Endothelial cell of hepatic sinusoid (primary cell): Measurements from ENCODE around the gene SETBP1.

ENCODE experiments used
- in situ Hi-C: cut with HindIII; loops from 2 replicates; pipeline ENCODE4 v1.10.0; 2017; ENCODE audit warnings: low sequenced_read_pairs

Gene SETBP1

DNA sequence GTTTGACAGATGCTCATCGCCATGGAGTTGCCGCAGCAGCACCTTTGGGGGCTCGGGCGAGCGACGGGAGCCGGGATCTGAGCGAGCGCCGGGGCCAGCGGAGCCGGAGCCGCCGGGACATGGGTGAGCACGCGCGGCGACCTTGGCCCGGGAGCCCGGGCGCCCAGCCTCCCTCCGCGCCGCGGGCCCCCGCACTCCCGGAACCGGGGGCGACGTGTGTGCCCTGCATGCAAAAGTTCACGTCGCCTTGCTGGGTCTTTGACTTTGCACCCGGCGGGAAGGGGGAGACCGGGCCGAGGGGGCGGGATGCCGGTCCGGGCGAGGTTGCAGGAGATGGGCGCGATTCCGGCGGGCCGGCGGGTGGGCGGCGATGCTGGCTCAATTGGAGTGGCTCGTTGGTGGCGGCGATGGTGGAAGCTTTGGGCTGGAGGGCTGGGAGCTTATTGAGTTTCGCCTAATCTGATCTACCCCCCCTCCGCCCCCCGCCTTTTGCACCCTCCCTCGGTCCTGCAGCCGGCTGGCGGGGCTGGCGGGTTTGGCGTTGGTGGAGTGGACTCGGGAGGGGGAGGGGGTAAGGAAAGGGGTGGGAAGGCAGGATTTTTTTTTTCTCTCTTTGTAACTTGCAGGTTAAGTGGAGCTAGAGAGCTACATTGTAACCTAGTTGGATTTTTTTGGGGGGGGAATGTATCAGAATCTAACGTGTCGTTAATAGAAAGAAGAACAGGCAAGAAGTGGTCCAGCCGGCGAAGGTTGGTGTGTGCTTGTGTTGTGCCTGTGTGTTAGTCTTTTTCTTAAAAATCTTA is at the start of gene SETBP1:
TSS of gene SETBP1 (plus strand) at position 616 of the 803 bp plus-strand sequence. CDS start 20,459 bp downstream, outside the sequence.
- in situ Hi-C loops = loop anchor here (5.0 kb wide), 1 partner anchor 42 kb away; no protein-coding TSS in a partner anchor

GRCh38 chr18:44632469-44633145 is 48.1 kb upstream of the SETBP1 start:
- in situ Hi-C loops = no loop called here

- in situ Hi-C loops = no loop called here
These were observed 45.1 kb upstream of the SETBP1 start for GRCh38 chr18:44635546-44635945.

- in situ Hi-C loops = no loop called here
These were observed 44.4 kb upstream of the SETBP1 start for GRCh38 chr18:44636241-44636640.

- in situ Hi-C loops = no loop called here
These were observed 43.3 kb upstream of the SETBP1 start for GRCh38 chr18:44637210-44638033.

- in situ Hi-C loops = no loop called here
These were observed 42.6 kb upstream of the SETBP1 start for GRCh38 chr18:44638034-44638540.

GRCh38 chr18:44638811-44639210 is 41.9 kb upstream of the SETBP1 start:
- in situ Hi-C loops = no loop called here

DNA sequence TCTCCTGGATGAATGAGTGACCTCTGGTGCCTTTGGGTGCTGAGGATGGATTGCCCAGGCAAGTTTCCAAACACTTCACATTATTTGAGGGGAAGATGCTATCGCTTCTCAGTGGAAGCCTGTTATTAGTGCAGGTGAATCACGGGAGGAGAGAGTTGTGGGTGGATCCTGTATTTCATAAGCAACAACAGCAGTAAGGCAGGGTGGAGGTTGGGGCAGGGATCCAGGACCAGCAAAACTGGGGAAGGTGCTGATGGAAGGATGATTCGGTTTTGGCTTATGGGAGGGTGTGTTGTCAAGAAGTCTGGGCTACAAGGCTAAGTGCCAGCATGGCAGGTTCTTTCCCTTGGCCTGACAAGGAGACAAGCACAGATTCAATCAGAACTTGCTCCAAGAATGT is 37.7 kb upstream of the SETBP1 start:
- in situ Hi-C loops = no loop called here

DNA sequence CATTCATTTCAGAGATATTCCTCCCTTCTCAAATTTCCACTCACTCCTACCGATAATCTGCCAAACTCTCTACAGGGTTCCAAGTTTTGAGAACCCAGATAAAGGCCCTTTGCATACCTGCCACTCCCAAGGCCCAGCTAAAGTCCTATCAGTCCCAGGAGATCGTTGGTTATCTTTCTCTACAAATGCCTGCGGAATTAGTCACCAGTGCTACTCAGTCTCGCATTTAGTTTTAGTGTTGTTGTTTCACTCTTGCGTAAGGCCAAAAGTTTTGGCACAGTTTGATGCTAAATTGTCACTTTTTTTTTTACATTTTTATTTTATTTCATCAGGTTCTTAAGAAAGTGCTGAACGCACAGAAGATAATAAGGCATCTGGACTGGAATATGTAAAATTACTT is 29.2 kb upstream of the SETBP1 start:
- in situ Hi-C loops = loop anchor here (5.0 kb wide), 1 partner anchor 51 kb away; no protein-coding TSS in a partner anchor

GRCh38 chr18:44651918-44652572 is 28.6 kb upstream of the SETBP1 start:
- in situ Hi-C loops = loop anchor here (5.0 kb wide), 1 partner anchor 50 kb away; no protein-coding TSS in a partner anchor

DNA sequence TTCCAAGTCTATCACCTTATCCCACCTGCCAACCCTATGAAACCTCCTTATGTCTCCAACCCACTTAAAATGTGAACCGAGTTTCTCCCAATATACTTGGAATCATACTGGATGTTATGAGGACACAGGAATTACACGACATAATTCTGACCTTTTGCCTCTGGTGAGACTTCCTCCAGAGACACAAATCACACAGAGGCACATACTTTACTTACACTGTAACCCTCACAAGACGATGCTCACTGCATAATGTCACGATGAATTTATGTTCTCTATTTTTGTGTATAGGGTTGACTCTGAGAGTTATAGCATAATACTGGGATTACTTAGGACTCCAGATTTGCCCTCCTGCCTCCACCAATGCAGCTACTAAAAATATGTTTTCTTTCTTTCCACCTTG is 28.0 kb upstream of the SETBP1 start:
- in situ Hi-C loops = loop anchor here (5.0 kb wide), 1 partner anchor 50 kb away; no protein-coding TSS in a partner anchor

DNA sequence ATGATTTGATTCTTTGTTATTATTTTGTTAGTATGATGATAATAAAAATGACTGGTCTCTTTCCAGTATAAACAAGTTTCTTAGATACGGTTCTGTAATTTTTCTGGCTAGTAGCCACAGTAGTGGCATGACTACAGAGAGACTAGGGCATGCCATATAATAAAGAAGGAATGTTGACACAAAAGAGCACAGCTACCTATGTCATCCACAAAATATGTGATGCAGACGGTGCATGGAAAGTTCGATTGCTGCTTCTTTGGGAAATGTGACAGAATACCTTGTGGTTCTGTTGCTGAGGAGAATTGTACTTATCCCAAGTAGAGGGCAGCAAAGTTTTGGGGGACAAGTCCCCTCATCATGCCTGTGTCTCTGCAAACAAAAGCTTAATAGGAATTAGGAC is 26.1 kb upstream of the SETBP1 start:
- in situ Hi-C loops = loop anchor here (5.0 kb wide), 1 partner anchor 48 kb away; no protein-coding TSS in a partner anchor

- in situ Hi-C loops = no loop called here
These were observed 25.3 kb upstream of the SETBP1 start for GRCh38 chr18:44655435-44655834.

GRCh38 chr18:44659771-44660170 is 20.9 kb upstream of the SETBP1 start:
- in situ Hi-C loops = no loop called here

- in situ Hi-C loops = no loop called here
These were observed 12.3 kb upstream of the SETBP1 start for GRCh38 chr18:44668270-44668975.

DNA sequence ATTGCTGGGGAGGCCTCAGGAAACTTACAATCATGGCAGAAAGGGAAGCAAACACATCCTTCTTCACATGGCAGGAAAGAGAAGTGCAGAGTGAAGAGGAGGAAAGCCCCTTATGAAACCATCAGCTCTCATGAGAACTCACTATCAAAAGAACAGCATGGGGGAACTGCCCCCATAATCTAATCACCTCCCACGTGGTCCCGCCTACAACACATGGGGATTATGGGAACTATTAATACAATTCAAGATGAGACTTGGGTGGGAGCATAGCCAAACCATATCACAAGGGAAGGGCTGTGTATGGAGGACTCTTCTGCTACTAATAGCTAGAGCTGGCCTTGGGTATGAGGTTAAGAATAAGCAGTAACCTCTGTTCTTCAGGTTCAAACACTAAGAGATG is 8.8 kb upstream of the SETBP1 start:
- in situ Hi-C loops = no loop called here

DNA sequence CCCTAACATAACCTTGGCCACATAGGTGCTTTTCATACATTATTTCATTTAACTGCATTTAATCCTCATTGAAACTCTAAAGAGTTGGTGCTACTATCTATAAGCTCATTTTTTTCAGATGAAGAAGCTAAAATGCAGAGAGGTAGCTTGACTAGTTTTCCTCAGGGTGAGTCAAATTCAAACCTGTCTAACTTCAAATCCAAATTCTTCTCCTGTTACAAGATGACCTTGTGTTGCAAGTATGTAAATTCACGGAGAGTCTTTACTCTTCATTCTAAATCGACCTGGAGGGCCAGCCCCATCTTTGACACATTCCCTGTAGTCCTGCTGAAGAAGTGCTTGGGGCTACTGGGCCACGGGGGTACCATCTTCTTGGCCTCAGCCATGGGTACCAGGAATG is 8.2 kb upstream of the SETBP1 start:
- in situ Hi-C loops = no loop called here

- in situ Hi-C loops = no loop called here
These were observed 7.3 kb upstream of the SETBP1 start for GRCh38 chr18:44673256-44673880.

GRCh38 chr18:44677933-44678332 is 2.8 kb upstream of the SETBP1 start:
- in situ Hi-C loops = no loop called here
